Measurements from ENCODE around the gene SERPINE3. TPM values are rescaled to one million over a fixed set of nuclear protein-coding genes. Genes with fewer than 3 reads are reported as not detected.

The SERPINE3 gene
- total RNA-seq, 1 experiment from 2014 or later: not detected

GRCh38 chr13:51364404-51365008 is 25.0 kb downstream of the SERPINE3 start:
- POLR2A ChIA-PET (ENCODE audit: unreplicated experiment): no interaction called here
- Histone ChIP-seq H3K4me2 (no peak overlapping the region), H3K4me3 (no peak overlapping the region), H3K4me1 (replicated peaks; ENCODE audit: insufficient read depth) (no peaks in the 10 kb centered on the region), H4K20me1 (ENCODE audit: insufficient read depth) (0 out of 2 replicates have a peak, but pooled peaks cover 2% of the 10 kb centered on the region), H3K9me2 (ENCODE audit: insufficient read depth) (no peaks in the 10 kb centered on the region), H3F3A (ENCODE audit: insufficient read depth, low read depth) (0 out of 2 replicates have a peak, but pooled peaks cover 3% of the 10 kb centered on the region), H3K9me3 (ENCODE audit: insufficient read depth, low read depth) (no peaks in the 10 kb centered on the region), H3K79me2 (ENCODE audit: low read depth) (no peaks in the 10 kb centered on the region), H2AFZ (no peak overlapping the region), H3K27ac (no peak overlapping the region), H3K27me3 (ENCODE audit: insufficient read depth, low read depth) (no peaks in the 10 kb centered on the region), H3K36me3 (ENCODE audit: low read depth) (peaks cover 27% of the 10 kb centered on the region)
- no TSS peak for BruUV-seq (replicated peaks)
- CTCF ChIA-PET: interaction anchor here (0.6 kb wide), 2 partner anchors 53 to 398 kb away, joined by 3 to 7 read pairs; no protein-coding TSS in a partner anchor
- DNase-seq: no peak
- intact Hi-C loops (cut with micrococcal nuclease; ENCODE audit: unreplicated experiment): no loop called here
- TF ChIP-seq CTCF (conservative IDR thresholded peaks at IDR 0.05) (no peak), EZH2 (IDR thresholded peaks at IDR 0.05; ENCODE audit: low read depth) (no peak)

GRCh38 chr13:51370116-51370515 is 30.6 kb downstream of the SERPINE3 start:
- Histone ChIP-seq H3K4me2 (no peak overlapping the region), H3K4me1 (replicated peaks; ENCODE audit: insufficient read depth) (no peaks in the 10 kb centered on the region), H3K4me3 (no peak overlapping the region), H3K27ac (no peak overlapping the region), H3K27me3 (ENCODE audit: insufficient read depth, low read depth) (no peaks in the 10 kb centered on the region), H3K79me2 (ENCODE audit: low read depth) (no peaks in the 10 kb centered on the region), H2AFZ (no peak overlapping the region), H4K20me1 (ENCODE audit: insufficient read depth) (no peaks in the 10 kb centered on the region), H3F3A (ENCODE audit: insufficient read depth, low read depth) (no peaks in the 10 kb centered on the region), H3K36me3 (ENCODE audit: low read depth) (peaks cover 28% of the 10 kb centered on the region), H3K9me3 (ENCODE audit: insufficient read depth, low read depth) (no peaks in the 10 kb centered on the region), H3K9me2 (ENCODE audit: insufficient read depth) (no peaks in the 10 kb centered on the region)
- CTCF ChIA-PET: no interaction called here
- POLR2A ChIA-PET (ENCODE audit: unreplicated experiment): no interaction called here
- TF ChIP-seq CTCF (conservative IDR thresholded peaks at IDR 0.05): no peak
- no peak for TF ChIP-seq EZH2 (IDR thresholded peaks at IDR 0.05; ENCODE audit: low read depth)
- DNase-seq: no peak
- intact Hi-C loops (cut with micrococcal nuclease; ENCODE audit: unreplicated experiment): no loop called here
- no TSS peak for BruUV-seq (replicated peaks)

- intact Hi-C loops (cut with micrococcal nuclease; ENCODE audit: unreplicated experiment): no loop called here
- Histone ChIP-seq H3K27ac (no peak overlapping the region), H3K4me1 (replicated peaks; ENCODE audit: insufficient read depth) (no peaks in the 10 kb centered on the region), H3K4me2 (no peak overlapping the region), H3K9me2 (ENCODE audit: insufficient read depth) (no peaks in the 10 kb centered on the region), H3K9me3 (ENCODE audit: insufficient read depth, low read depth) (no peaks in the 10 kb centered on the region), H3K36me3 (ENCODE audit: low read depth) (peaks cover 28% of the 10 kb centered on the region), H3F3A (ENCODE audit: insufficient read depth, low read depth) (no peaks in the 10 kb centered on the region), H2AFZ (no peak overlapping the region), H4K20me1 (ENCODE audit: insufficient read depth) (no peaks in the 10 kb centered on the region), H3K27me3 (ENCODE audit: insufficient read depth, low read depth) (no peaks in the 10 kb centered on the region), H3K4me3 (no peak overlapping the region), H3K79me2 (ENCODE audit: low read depth) (no peaks in the 10 kb centered on the region)
- TF ChIP-seq CTCF (conservative IDR thresholded peaks at IDR 0.05) (no peak), EZH2 (IDR thresholded peaks at IDR 0.05; ENCODE audit: low read depth) (no peak)
- no TSS peak for BruUV-seq (replicated peaks)
- ChIA-PET POLR2A (ENCODE audit: unreplicated experiment) (no interaction called here), CTCF (no interaction called here)
- no peak for DNase-seq
These were observed 31.3 kb downstream of the SERPINE3 start for GRCh38 chr13:51370811-51371210.

Measured in PC-9 (cell line).